GM18520 (cell line): ENCODE results near the gene TPCN1.

Experiments
- ATAC-seq: cut with Tn5 transposase; IDR thresholded peaks from one replicate; pipeline ENCODE4 v1.9.1; 2021; ENCODE audit not compliant: unreplicated experiment

TPCN1 gene

DNA sequence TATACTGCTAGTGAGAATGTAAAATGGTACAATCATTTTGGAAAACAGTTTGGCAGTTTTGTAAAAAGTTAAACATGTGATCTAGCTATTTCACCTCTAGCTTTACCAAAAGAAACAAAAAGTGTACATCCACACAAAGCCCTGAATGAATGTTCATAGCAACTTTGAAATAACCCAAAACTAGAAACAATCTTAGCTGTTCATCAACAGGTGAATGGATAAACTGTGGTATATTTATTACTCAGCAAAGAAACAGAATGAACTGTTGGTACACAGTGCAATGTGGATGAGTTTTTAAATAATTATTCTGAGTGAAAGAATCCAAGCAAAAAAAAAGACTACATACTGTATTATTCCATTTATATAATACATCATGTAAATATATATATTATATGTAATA lies 36.3 kb downstream of the TPCN1 start:
- ATAC-seq = no peak

DNA sequence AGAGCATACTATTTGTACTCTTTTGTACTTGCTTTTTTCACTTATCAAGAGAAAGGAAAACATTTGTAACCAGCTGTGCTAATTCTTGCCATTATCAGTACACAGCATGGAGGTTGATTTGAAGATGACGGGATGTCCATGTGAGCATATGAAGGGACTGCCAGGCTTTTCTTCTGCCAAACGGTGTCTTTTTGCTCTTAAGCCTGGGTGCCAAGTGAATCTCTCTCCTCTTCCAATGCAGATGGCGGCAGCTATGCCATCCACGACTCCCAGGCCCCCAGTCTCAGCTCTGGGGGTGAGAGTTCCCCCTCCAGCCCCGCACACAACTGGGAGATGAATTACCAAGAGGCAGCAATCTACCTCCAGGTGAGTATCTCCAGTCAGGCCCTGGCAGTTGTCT lies 38.9 kb downstream of the TPCN1 start:
- no peak for ATAC-seq

DNA sequence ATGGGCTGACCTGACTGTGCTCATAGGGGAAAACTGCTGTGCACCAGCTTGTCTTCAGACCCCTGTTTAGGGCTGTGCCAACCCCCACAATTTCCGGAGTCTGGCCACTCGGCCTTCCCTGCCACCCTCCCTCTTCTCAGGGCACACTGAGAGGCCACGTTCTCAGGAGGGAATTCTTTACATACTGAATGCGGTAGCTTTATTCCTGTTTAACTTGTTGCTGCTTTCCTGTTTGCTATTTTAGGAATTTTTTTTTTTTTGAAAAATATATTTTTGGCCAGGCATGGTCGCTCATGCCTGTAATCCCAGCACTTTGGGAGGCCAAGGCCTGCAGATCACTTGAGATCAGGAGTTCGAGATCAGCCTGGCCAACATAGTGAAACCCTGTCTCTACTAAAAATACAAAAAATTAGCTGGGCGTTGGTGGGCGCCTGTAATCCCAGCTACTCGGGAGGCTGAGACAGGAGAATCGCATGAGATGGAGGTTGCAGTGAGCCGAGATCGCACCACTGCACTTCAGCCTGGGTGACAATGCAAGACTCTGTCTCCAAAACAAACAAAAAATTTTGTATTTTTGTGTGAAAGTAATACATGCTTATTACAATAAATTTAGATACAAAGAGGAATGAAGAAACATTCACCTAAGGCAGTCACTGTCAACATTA lies 39.5 kb downstream of the TPCN1 start:
- no peak for ATAC-seq

DNA sequence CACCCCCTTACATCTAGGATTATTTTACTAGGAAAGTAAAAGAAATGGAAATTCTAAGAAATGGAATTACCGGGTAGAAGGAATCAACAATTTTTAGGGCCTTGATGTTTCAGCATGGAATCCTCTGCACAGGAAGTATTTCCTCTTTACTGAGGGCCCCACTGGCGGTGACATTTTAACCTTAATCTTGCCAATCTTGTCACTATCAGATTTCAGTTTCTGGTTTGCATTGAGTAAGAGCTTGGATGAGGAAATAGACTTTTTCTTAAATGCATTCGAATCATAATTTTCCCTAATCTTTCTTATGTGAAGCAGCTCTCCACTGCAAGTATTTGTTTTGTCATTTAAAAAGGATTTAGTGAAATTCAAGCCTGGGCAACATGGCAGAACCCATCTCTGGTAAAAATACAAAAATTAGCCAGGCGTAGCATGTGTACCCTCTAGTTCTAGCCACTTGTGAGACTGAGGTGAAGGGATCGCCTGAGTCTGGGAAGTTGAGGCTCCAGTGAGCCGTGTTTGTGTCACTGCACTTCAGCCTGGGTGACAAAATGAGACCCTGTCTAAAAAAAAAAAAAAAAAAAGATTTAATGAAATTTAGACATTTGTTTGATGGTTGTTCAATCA lies 40.7 kb downstream of the TPCN1 start:
- ATAC-seq = no peak

DNA sequence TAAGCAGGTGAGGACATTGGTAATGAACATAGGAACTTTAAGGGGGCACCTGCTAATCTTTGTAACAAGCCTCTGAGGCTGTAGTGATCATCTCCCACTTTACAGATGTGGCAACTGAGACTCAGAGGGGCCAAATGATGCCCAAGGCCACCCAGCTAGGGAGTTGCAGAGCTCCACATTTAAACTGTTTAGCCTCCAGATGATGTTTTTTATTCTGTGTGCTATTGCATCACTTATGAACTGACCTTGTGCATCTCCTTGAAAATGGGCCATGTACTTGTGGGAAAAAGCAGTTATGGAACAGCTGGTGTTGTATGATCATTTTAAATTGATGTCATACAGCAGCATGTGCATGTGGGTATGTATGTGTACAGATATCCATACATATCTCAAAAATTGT lies 41.4 kb downstream of the TPCN1 start:
- no peak for ATAC-seq

DNA sequence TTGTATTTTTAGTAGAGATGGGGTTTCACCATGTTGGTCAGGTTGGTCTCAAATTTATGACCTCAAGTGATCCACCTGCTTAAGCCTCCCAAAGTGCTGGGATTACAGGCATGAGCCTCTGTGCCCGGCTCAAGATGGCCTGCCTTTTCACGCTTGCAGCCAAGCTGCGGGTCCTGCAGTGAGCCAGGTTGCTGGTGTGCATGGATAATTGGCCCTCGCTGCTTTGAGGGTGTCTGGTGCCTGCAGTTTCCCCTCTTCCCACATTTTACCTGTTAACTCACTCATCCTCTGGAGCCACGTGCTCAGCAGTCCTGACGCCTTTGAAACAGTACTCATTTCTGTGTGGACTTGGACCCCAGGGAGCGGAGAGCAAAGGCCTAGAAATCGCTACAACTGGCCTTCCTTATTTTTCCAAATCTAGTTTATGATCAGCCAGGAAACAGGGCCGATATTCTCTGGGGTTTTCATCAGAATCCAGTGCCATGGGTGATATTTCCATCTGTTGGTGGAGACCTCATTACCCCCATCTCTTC lies 42.2 kb downstream of the TPCN1 start:
- ATAC-seq = no peak

DNA sequence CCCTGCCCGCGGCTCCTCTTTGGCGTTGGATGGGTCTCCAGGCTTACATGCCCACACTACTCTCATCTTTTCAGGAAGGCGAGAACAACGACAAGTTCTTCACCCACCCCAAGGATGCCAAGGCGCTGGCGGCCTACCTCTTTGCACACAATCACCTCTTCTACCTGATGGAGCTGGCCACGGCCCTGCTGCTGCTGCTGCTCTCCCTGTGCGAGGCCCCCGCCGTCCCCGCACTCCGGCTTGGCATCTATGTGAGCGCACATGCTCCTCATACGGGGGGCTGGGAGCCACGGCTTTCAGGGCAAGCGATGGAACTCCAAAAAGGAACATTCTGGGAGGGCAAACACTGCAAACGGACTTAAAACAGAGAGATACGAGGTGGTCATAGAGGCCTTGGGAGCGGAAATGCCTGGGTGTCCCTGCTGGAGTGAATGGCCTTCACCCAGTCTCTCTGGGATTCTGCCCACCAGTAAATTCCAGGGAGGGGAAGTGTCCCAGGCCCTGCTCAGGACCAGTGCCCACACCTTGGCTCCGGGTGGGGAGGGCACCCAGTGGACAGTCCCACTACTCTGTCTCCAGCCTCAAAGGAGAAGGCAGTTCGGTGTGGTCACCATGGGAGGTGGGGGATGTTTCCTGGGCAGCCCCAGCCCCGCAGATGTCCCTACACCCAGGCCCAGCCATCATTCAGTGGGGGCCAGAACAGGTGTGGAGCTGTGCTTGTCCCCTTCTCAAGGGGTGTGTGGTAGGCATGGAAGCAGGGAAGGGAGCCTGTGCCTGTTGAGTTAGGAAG lies 45.0 kb downstream of the TPCN1 start:
- ATAC-seq = no peak

DNA sequence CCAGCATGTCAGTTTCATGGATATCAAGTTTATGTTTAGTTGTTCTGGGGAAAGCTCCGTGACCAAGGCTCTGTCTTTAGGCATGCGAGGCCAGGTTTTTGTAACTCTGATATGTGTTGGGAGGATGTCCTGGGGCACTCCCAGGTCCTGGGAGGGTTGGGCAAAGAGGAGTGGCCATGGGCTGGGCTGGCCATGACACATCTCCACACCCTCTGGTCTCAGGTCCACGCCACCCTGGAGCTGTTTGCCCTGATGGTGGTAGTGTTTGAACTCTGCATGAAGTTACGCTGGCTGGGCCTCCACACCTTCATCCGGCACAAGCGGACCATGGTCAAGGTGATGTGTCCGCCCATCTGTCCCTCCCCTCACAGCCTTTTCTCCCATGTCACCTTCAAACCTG lies 46.4 kb downstream of the TPCN1 start:
- ATAC-seq = no peak

DNA sequence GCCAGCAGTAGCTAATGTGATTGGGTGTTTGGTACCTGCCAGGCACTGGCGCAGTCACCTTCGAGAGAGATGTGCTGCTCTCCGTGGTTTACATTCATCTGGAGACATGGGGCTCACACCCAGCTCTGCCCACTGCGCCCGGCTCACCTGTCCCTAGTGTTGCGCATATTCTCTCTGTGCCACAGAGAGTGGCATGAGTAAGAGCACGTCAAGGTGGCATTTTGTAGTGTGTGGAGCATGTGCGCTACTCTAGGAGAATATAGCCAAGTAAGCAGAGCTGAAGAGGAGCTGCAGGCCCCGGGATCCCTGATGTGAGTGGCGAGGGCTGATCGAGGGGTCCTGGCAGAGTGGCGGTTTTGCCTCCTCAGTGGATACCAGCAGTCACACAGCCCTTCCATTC lies 46.9 kb downstream of the TPCN1 start:
- ATAC-seq = no peak

DNA sequence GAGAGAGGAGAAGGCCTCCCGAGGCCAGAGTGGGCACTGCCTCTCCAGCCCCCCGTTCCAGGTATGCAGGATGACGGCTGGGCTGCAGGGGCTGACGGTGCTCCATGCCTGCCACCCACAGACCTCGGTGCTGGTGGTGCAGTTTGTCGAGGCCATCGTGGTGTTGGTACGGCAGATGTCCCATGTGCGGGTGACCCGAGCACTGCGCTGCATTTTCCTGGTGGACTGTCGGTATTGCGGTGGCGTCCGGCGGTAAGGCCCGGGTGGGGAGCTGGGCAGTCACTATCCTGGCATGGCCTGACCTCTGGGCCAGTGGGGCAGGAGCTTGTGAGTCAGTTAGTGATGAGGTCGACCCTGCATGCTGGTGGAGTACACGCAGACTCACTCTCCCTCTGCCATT lies 47.4 kb downstream of the TPCN1 start:
- no peak for ATAC-seq

DNA sequence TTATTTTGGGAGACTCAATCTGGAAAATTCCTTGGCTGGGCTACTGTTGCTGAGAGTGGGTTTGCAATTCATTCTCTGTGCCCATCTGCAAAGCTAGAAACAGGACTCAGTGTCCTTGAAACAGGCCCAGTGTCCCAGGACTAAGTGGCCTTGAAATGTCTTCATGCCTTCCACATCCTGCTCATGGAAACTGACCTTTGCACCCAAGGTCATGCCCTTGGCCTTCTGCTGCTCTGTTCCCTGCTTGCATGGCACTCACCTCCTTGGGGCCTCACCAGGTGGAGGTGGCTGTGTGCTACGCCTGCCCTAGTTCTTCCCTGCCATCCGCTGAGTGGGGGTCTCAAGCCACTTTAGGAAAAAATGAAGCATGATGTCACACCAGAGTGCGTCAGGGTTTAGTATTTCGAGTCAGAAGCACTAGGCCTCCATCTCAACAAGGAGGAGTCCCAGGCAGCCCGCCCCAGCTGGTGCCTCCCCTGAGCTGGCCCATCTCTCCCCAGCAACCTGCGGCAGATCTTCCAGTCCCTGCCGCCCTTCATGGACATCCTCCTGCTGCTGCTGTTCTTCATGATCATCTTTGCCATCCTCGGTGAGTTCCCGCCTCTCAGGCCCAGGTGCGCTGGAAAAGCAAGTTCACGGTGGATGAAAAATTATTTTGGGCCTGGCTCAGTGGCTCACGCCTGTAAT lies 48.1 kb downstream of the TPCN1 start:
- ATAC-seq = no peak

DNA sequence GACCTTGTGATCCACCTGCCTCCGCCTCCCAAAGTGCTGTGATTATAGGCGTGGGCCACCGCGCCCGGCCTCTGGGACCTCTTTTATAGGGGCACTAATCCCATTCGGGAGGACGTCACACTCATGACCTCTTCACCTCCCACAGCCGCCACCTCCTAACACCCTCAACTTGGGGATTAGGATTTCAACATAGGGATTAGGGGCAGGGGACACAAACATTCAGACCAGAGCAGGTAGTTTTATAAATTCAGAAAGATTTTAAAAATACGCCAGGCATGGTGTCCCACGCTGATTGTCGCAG lies 49.4 kb downstream of the TPCN1 start:
- ATAC-seq = no peak

DNA sequence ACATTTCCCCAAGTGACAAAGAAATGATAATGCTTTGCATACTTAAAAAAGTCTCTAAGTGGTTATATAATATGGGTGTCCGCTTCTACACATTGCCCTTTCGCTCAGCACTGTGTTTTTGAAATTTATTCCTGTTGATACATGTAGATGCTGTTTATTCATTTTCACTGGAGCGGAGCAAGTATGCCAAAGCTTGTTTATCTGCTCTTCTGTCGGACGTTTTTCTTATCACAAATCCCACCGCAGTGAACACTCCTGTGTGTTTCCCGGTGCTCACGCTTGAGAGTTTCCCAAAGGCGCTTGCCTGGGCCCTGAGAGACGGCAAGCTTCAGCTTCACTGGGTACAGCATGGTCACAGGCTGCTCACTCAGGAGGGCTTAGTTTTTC lies 50.2 kb downstream of the TPCN1 start:
- no peak for ATAC-seq

DNA sequence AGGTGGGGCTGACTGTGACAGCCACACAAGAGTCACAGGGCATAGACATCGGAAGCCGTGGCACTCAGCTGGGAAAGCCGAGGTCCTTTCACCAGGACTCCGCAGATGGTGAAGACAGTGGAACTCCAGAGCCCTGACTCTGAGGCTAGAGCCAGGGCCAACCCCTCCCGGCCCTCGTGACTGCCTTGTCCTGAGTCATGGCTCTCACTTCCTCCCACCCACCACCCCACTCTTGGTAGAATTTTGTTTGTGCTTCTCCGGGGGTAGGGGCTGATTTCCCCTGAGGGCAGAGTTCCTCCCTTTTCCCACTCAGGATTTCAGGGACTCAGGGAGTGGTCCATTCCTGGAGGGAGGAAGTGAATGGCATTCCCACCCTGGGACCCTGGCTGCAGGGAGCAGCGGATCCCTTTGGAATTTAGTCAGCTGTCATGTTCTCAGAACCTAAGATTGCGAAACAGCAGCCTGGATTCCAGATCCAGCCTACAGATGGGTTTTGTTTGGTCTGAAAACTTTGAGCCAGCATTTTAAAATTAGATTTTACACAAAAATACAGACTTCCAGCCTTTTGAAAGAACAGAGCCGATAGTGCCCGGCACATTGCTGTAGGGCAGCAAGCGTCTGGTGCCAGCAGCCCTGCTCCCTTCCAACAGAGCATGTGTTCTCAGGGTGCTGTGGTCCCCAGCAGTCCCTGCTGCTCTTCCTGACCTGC lies 50.7 kb downstream of the TPCN1 start:
- no peak for ATAC-seq

DNA sequence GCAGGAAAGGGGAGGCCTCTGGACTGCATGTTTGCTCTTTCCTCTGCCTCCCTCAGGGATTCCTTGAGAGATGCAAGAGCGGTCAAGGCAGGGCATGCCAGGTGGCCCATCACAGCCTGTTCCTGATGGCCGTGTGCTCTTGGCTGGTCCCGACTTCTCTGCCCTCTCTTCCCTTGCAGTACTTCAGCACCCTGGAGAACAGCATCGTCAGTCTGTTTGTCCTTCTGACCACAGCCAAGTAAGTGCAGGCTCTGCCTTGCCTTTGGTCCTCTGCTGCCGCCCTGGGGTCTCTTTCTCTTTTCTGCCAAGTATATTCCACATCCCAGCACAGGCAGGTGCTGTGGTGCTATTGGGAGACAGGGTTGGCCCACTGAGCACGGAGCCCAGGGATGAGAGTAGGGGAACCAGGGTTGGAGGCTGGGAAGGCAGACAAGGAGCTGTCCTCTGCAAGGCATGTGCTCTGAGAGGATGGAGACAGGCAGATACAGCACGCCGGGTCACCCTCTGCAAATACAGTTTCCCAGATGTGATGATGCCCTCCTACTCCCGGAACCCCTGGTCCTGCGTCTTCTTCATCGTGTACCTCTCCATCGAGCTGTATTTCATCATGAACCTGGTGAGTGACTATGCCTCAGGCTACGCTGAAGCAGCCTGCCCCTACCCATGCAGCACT lies 51.9 kb downstream of the TPCN1 start:
- ATAC-seq = no peak

DNA sequence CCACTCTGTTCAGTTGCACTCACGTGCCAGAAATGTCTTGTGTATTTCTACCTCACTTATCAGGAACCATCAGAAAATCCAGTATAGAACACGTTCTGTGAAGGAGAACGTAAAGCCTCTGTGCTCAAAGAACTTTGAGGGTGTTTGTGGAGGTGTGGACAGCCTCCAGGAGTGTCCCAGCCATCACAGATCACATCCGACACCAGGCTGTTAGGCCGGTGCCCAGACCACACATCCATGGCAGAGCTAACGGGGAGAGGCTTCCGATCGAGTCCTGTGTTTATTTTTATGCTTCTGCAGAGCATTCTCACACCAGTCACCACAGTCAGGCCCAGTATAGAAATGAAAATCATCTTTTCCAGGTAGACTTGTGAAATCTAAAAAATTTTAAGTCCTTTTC lies 53.6 kb downstream of the TPCN1 start:
- ATAC-seq = no peak

DNA sequence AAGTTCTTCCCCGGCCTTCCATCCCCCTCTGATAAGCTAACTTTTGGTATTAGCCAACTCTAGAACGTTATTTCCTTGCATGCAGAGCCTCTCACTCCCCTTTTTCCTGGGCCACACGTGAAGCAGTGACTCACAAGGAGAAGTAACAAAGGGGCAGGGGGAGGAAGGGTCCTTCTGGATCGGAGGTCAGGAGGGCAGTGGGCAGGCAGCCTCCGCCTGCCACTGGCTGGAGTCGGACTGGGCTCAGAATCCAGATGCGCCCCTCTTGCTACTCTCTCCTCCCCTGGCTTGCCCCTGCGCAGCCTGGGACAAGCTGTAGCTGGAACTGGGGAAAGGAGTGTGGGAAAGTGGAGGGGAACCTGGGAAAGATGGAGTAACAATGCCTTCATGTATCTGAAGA lies 55.0 kb downstream of the TPCN1 start:
- ATAC-seq = no peak

DNA sequence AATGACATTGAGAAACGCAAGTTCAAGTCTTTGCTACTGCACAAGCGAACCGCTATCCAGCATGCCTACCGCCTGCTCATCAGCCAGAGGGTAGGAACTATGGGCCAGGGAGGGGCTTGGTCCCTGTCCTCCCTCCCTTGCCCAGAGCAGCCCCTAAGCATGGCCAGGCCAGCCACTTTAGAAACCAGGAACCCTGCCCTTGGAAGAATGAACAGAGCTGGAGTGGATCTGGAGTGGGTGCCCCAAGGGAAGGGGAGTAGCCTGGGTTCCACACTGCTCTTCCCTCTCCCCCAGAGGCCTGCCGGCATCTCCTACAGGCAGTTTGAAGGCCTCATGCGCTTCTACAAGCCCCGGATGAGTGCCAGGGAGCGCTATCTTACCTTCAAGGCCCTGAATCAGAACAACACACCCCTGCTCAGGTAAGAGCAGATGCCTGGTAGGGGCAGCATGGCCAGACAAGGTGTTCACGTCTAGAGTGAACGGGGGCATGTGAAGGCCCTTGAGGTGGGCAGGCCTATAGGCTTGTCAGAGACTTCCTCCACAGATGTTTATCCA lies 55.8 kb downstream of the TPCN1 start:
- ATAC-seq = no peak

DNA sequence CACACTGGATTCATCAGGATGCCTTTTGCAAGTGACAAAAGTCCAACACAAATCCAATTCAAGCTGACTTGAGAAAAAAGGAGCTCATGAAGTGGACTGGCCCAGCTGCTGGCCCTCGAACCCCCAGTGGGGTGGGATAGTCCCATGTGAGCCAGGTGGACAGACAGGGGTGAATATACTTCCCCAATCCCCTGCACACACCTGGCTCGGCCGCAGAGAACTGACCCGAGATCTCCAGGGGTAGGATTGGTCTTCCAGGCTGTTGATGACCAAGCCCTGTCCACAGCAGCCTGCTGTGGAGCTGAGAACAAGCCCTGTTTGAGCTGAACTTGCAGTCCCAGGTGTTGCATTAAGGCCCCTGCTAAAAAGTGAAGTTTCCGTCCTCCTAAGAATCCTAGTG lies 56.2 kb downstream of the TPCN1 start:
- ATAC-seq = no peak

DNA sequence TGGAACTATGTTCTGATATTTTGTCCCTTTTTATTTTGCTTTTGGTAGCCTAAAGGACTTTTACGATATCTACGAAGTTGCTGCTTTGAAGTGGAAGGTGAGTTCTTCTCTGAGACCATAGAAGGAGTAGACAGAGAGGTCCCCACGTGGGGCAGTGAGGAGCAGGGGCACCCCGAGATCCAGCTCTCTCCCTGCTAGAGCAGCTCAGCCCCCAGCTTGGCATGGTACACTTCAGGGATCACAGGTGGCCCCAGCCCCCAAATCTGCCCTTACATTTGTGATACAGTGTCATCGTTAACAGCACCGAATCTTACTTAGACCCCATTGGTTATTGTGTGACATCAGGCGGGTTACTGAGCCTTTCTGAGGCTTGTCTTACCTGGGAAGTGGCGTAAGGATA lies 56.9 kb downstream of the TPCN1 start:
- ATAC-seq = no peak
